Measurements from ENCODE around the gene TMEM119.

DNA sequence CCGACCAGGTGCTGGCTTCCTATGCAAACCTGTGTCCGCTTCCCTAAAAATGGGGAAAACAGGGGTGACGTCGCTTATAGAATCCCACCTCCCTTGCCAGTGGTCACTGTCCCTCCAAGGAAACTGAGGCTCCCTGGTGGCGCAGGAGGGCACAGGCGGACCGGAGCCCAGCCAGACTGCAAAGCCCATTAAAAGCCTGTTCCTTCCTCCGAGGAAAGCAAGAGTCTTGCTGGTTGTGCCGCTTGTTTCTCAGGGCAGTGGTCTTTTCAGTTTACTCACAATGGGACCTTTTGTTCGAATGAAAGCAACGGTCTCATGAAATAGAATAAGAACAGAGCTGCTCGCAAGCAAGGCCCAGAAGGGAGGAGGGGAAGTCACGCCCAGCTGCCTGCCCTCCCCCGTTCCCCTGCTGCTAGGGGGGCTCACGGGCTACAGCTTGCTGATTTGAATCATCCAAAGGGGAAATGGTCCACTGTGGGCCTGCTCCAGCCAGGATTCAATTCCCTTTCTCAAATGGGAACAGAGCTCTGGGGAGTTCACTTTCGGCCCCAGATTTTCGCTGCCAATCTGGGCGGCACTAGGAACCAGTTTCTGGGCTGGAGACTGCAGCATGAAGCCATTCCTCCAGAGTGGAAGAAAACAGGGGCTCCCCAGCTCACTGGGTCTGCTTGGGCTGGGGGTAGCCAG lies 40.4 kb upstream of the TMEM119 start:
- TF ChIP-seq SMC3 (IDR thresholded peaks at IDR 0.05; ENCODE audit: low read depth, low read length), result no peak
- no peak for TF ChIP-seq EP300 (IDR thresholded peaks at IDR 0.05; ENCODE audit: borderline replicate concordance in 1 of 2, low read depth in 1 of 2, low read length in 1 of 2)
- TF ChIP-seq TCF12 (IDR thresholded peaks at IDR 0.05), result no peak
- TF ChIP-seq, protein P1, sequence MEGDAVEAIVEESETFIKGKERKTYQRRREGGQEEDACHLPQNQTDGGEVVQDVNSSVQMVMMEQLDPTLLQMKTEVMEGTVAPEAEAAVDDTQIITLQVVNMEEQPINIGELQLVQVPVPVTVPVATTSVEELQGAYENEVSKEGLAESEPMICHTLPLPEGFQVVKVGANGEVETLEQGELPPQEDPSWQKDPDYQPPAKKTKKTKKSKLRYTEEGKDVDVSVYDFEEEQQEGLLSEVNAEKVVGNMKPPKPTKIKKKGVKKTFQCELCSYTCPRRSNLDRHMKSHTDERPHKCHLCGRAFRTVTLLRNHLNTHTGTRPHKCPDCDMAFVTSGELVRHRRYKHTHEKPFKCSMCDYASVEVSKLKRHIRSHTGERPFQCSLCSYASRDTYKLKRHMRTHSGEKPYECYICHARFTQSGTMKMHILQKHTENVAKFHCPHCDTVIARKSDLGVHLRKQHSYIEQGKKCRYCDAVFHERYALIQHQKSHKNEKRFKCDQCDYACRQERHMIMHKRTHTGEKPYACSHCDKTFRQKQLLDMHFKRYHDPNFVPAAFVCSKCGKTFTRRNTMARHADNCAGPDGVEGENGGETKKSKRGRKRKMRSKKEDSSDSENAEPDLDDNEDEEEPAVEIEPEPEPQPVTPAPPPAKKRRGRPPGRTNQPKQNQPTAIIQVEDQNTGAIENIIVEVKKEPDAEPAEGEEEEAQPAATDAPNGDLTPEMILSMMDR (IDR thresholded peaks at IDR 0.05), result no peak
- no peak; the same call in 1 of the 2 replicates for TF ChIP-seq POLR2AphosphoS5 (IDR thresholded peaks at IDR 0.05; ENCODE audit: low read depth, low read length)
- no peak for TF ChIP-seq CHD2 (IDR thresholded peaks at IDR 0.05; ENCODE audit: low read length, partially characterized antibody)
